ENCODE measurements around the gene TMEFF2.

TMEFF2 gene

GRCh38 chr2:192148241-192148619 lies 46.5 kb downstream of the TMEFF2 start:
- no peak for TF ChIP-seq CTCF (IDR thresholded peaks at IDR 0.05; ENCODE audit: poor library complexity, severe bottlenecking)
- no peak overlapping the region for H3K4me3 ChIP-seq (ENCODE audit: severe bottlenecking)
- H3K9me3 ChIP-seq (ENCODE audit: severe bottlenecking): no peaks in the 10 kb centered on the region
- no peak for DNase-seq (ENCODE audit: low spot score)
- no peak for ATAC-seq (ENCODE audit: low read depth)
- no peaks in the 10 kb centered on the region for H3K27me3 ChIP-seq (ENCODE audit: insufficient read depth, poor library complexity, severe bottlenecking)
- H3K4me1 ChIP-seq (ENCODE audit: insufficient read depth, poor library complexity, severe bottlenecking): peaks cover 8% of the 10 kb centered on the region
- H3K27ac ChIP-seq (ENCODE audit: poor library complexity, severe bottlenecking): no peak overlapping the region
- no peaks in the 10 kb centered on the region for H3K36me3 ChIP-seq (ENCODE audit: low read depth)

GRCh38 chr2:192146069-192147015 lies 48.4 kb downstream of the TMEFF2 start:
- H3K27ac ChIP-seq (ENCODE audit: poor library complexity, severe bottlenecking): peak overlapping the region; percentile 26
- no peak overlapping the region for H3K4me3 ChIP-seq (ENCODE audit: severe bottlenecking)
- H3K27me3 ChIP-seq (ENCODE audit: insufficient read depth, poor library complexity, severe bottlenecking): no peaks in the 10 kb centered on the region
- no peaks in the 10 kb centered on the region for H3K9me3 ChIP-seq (ENCODE audit: severe bottlenecking)
- no peak for TF ChIP-seq CTCF (IDR thresholded peaks at IDR 0.05; ENCODE audit: poor library complexity, severe bottlenecking)
- DNase-seq (ENCODE audit: low spot score) (no peak), ATAC-seq (ENCODE audit: low read depth) (peak; percentile 81; the same call in 2 of the 3 replicates)
- peaks cover 8% of the 10 kb centered on the region for H3K4me1 ChIP-seq (ENCODE audit: insufficient read depth, poor library complexity, severe bottlenecking)
- no peaks in the 10 kb centered on the region for H3K36me3 ChIP-seq (ENCODE audit: low read depth)

GRCh38 chr2:192145496-192145895 lies 49.2 kb downstream of the TMEFF2 start:
- no peak for TF ChIP-seq CTCF (IDR thresholded peaks at IDR 0.05; ENCODE audit: poor library complexity, severe bottlenecking)
- Histone ChIP-seq H3K27me3 (ENCODE audit: insufficient read depth, poor library complexity, severe bottlenecking) (no peaks in the 10 kb centered on the region), H3K9me3 (ENCODE audit: severe bottlenecking) (no peaks in the 10 kb centered on the region)

GRCh38 chr2:192140236-192140839 lies 54.4 kb downstream of the TMEFF2 start:
- Histone ChIP-seq H3K4me3 (ENCODE audit: severe bottlenecking) (no peak overlapping the region), H3K9me3 (ENCODE audit: severe bottlenecking) (no peaks in the 10 kb centered on the region), H3K27ac (ENCODE audit: poor library complexity, severe bottlenecking) (no peak overlapping the region), H3K36me3 (ENCODE audit: low read depth) (no peaks in the 10 kb centered on the region), H3K4me1 (ENCODE audit: insufficient read depth, poor library complexity, severe bottlenecking) (no peaks in the 10 kb centered on the region), H3K27me3 (ENCODE audit: insufficient read depth, poor library complexity, severe bottlenecking) (no peaks in the 10 kb centered on the region)
- TF ChIP-seq CTCF (IDR thresholded peaks at IDR 0.05; ENCODE audit: poor library complexity, severe bottlenecking): no peak
- ATAC-seq (ENCODE audit: low read depth) (no peak), DNase-seq (ENCODE audit: low spot score) (no peak)

More at GRCh38 chr2:192145496-192145895, 49.2 kb downstream of the TMEFF2 start:
- peaks cover 8% of the 10 kb centered on the region for H3K4me1 ChIP-seq (ENCODE audit: insufficient read depth, poor library complexity, severe bottlenecking)
- no peaks in the 10 kb centered on the region for H3K36me3 ChIP-seq (ENCODE audit: low read depth)
- ATAC-seq (ENCODE audit: low read depth) (no peak), DNase-seq (ENCODE audit: low spot score) (no peak)
- H3K27ac ChIP-seq (ENCODE audit: poor library complexity, severe bottlenecking): peak overlapping the region; percentile 26
- H3K4me3 ChIP-seq (ENCODE audit: severe bottlenecking): no peak overlapping the region
